GM12878 (cell line): ENCODE results near the gene AREG. TPM values are rescaled to one million over a fixed set of nuclear protein-coding genes. Genes with fewer than 3 reads are reported as not detected.

Experiments used
- ATAC-seq: fragments of 200-7000 bp; cut with Tn5 transposase; 3 replicates; pipeline ENCODE4 v1.9.1; 2020; ENCODE audit warnings: mild to moderate bottlenecking, moderate library complexity
- BruUV-seq: library from RNA; stranded (reverse); fragments of 400-500 nt; replicated peaks from 2 replicates; lab custom pipeline; 2021; lab: Mats Ljungman, UMichigan
- CTCF ChIA-PET: fragments of 300-600 bp; sonication (Branson Sonifier 250); formaldehyde crosslinking; extraction: SDS; loops from one replicate; lab custom pipeline; 2021; ENCODE audit warnings: inconsistent platforms; lab: Yijun Ruan, JAX
- POLR2A ChIA-PET: fragments of 350-600 bp; formaldehyde crosslinking; extraction: SDS; loops from one replicate; lab custom pipeline; 2021; ENCODE audit warnings: inconsistent platforms; lab: Charles Lee
- RAD21 ChIA-PET: fragments of 300-600 bp; sonication (Branson Sonifier 250); formaldehyde crosslinking; loops from one replicate; lab custom pipeline; 2023; ENCODE audit warnings: antibody characterized with exemption; ENCODE audit not compliant: unreplicated experiment; lab: Charles Lee
- SMC1A ChIA-PET: fragments of 300-600 bp; sonication (Branson Sonifier 250); formaldehyde crosslinking; loops from one replicate; lab custom pipeline; 2023; ENCODE audit not compliant: unreplicated experiment, uncharacterized antibody; lab: Charles Lee
- DNase-seq: peaks from one replicate; pipeline ENCODE4 v3.0.0-alpha.2; 2011; ENCODE audit warnings: low read depth, low spot score
- FAIRE-seq: peaks from 3 replicates; lab custom pipeline; 2011; peaks lifted over from hg19 to GRCh38; lab: Jason Lieb, UNC
- H2AFZ ChIP-seq: 2 replicates; pipeline ENCODE4 v1.6.0; 2011; ENCODE audit warnings: low read depth, low read length, control low read depth; ENCODE audit not compliant: control insufficient read depth
- H3K27ac ChIP-seq: 2 replicates; pipeline ENCODE4 v1.5.1; 2011; ENCODE audit warnings: control low read depth; ENCODE audit not compliant: control insufficient read depth, insufficient read depth
- H3K27me3 ChIP-seq, 2 experiments: replicated peaks in 1 of 2; 2 replicates each; pipeline versions ENCODE4 v1.6.0 to v1.6.1; 2011; ENCODE audit warnings: low read length in 1 of 2; ENCODE audit not compliant: control insufficient read depth in 2 of 2, insufficient read depth in 2 of 2
- H3K36me3 ChIP-seq, 2 experiments: 2 replicates each; pipeline ENCODE4 v1.5.1; 2011; ENCODE audit warnings: low read length in 1 of 2; ENCODE audit not compliant: control insufficient read depth in 2 of 2, insufficient read depth in 2 of 2
- H3K4me1 ChIP-seq: 2 replicates; pipeline ENCODE4 v1.6.1; 2011; ENCODE audit warnings: mild to moderate bottlenecking, low read length, moderate library complexity, mixed read lengths; ENCODE audit not compliant: control insufficient read depth, insufficient read depth
- H3K4me2 ChIP-seq: 2 replicates; pipeline ENCODE4 v1.6.0; 2011; ENCODE audit warnings: control low read depth; ENCODE audit not compliant: control insufficient read depth, insufficient read depth
- H3K4me3 ChIP-seq: fragments of 200-600 bp; sonication (generic); 2 replicates; pipeline ENCODE4 v1.5.1; 2016
- H3K79me2 ChIP-seq: 2 replicates; pipeline ENCODE4 v1.6.0; 2011; ENCODE audit warnings: low read length; ENCODE audit not compliant: control insufficient read depth, insufficient read depth
- H3K9ac ChIP-seq: 2 replicates; pipeline ENCODE4 v1.8.0; 2011; ENCODE audit warnings: low read length, control low read depth, mixed read lengths; ENCODE audit not compliant: control insufficient read depth, insufficient read depth
- H3K9me3 ChIP-seq: replicated peaks from 3 replicates; pipeline ENCODE4 v1.5.1; 2011; ENCODE audit warnings: mild to moderate bottlenecking, low read length; ENCODE audit not compliant: control insufficient read depth, insufficient read depth
- H4K20me1 ChIP-seq: 2 replicates; pipeline ENCODE4 v1.6.0; 2011; ENCODE audit not compliant: control insufficient read depth, insufficient read depth
- IKZF2 ChIP-seq, 2 experiments: fragments of 450-650 bp; IDR thresholded peaks; 2 replicates each; pipeline ENCODE4 v1.6.1; 2017; ENCODE audit warnings: mild to moderate bottlenecking in 2 of 2, moderate library complexity in 2 of 2
- MTA3 ChIP-seq: IDR thresholded peaks from 2 replicates; pipeline ENCODE4 v1.6.1; 2012; ENCODE audit warnings: low read length, inconsistent platforms, borderline replicate concordance
- MXI1 ChIP-seq: fragments of 150-350 bp; IDR thresholded peaks from 2 replicates; pipeline ENCODE4 v1.6.1; 2011; ENCODE audit warnings: low read depth, mild to moderate bottlenecking, inconsistent platforms, low read length, improper control_type of control experiment
- POLR2AphosphoS2 ChIP-seq: IDR thresholded peaks from 2 replicates; pipeline ENCODE4 v1.6.1; 2011; ENCODE audit warnings: low read depth, mild to moderate bottlenecking, low read length, improper control_type of control experiment, moderate library complexity
- RAD21 ChIP-seq: IDR thresholded peaks from 2 replicates; pipeline ENCODE4 v1.6.1; 2011; ENCODE audit warnings: mild to moderate bottlenecking, low read depth, low read length, moderate library complexity; ENCODE audit not compliant: insufficient read depth
- WGBS: methylation state at CpG from one replicate; pipeline ENCODE4 v1.1.6; 2016; ENCODE audit warnings: low lambda C conversion rate; ENCODE audit not compliant: insufficient replicate concordance, insufficient coverage; ENCODE audit errors: missing lambda C conversion rate; 5-methylcytosine and 5-hydroxymethylcytosine counted together
- in situ Hi-C: fragments of 300-500 bp; cut with MboI; formaldehyde crosslinking; loops from 9 replicates; pipeline ENCODE4 v1.14.3; 2018; ENCODE audit warnings: mixed read lengths
- intact Hi-C: fragments of 100-400 bp; cut with micrococcal nuclease; formaldehyde crosslinking; loops from one replicate; pipeline ENCODE4 v1.14.2; 2022; ENCODE audit not compliant: unreplicated experiment
- polyA plus RNA-seq, 11 experiments: library from polyadenylated mRNA; depleted of rRNA in 4 of 11; unstranded in 6 of 11; stranded (reverse) in 5 of 11; fragments of >200 nt; fragmentation: Nextera tagmentation in 4 of 11; fragmentation: Illumina TruSeq in 1 of 11; extraction: Ambion mirVana in 4 of 11; extraction: Trizol in 1 of 11; gene quantifications; 1 replicate in 1 of 11; 2 replicates in 10 of 11; pipeline versions ENCODE4 v1.2.1 to v1.2.3, GENCODE V29; 2011 to 2016; ENCODE audit warnings: inconsistent platforms in 2 of 11, missing spikeins in 2 of 11, low read depth in 1 of 11
- total RNA-seq, 4 experiments: library from RNA; depleted of rRNA in 3 of 4; stranded (reverse); fragments of >200 nt in 3 of 4; fragmentation: Illumina TruSeq in 1 of 4; extraction: Trizol in 1 of 4; gene quantifications; 2 replicates each; pipeline versions ENCODE4 v1.2.1 to v1.2.3, GENCODE V29; 2013 to 2021
- TF ChIP-seq, protein P1 (sequence below): fragments of 150-350 bp; IDR thresholded peaks from 2 replicates; pipeline ENCODE4 v1.6.1; 2016; ENCODE audit warnings: low read depth, low read length
- TF ChIP-seq, protein P2 (sequence below): fragments of 450-650 bp; IDR thresholded peaks from 2 replicates; pipeline ENCODE4 v1.6.1; 2014; ENCODE audit warnings: mild to moderate bottlenecking
- TF ChIP-seq, protein P3 (sequence below): IDR thresholded peaks from 2 replicates; pipeline ENCODE4 v1.6.1; 2012; ENCODE audit warnings: mild to moderate bottlenecking, low read depth, low read length

AREG gene
- total and polyA plus RNA-seq, 10 of the 15 experiments (the other 5 are each of a cell fraction or from before 2014, with no cell fraction given), result 0.25 to 0.37 TPM; not detected in 8

DNA sequence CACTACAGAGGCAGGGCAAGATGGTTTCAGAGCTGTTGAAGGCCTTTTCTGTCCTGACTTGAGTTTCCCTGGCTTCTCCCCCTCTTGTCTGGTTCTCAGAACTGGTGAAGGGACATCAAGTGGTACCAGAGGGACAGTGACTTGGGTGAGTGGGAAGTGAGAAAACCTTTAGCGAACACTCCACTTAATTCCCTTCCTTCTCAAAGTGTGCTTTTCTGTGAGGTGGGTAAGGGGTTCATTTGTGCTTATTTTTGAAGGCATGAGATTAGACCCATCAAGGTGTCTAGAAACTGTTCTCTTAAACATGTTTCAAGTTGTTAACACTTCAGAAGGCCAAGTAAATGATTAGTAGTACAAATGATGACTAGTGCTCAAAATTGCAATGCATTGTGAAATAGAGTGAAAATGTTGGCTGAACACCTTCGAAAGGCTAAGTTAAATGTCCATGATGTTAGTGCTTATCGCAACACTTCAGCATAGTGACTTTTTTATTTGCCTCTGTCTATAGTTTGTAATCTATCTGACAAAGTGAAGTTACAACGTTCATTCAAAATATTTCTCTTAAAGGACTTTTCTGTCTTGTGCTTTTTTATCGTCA, 2.8 kb downstream of the AREG start (continued):
- TF ChIP-seq, protein P1, sequence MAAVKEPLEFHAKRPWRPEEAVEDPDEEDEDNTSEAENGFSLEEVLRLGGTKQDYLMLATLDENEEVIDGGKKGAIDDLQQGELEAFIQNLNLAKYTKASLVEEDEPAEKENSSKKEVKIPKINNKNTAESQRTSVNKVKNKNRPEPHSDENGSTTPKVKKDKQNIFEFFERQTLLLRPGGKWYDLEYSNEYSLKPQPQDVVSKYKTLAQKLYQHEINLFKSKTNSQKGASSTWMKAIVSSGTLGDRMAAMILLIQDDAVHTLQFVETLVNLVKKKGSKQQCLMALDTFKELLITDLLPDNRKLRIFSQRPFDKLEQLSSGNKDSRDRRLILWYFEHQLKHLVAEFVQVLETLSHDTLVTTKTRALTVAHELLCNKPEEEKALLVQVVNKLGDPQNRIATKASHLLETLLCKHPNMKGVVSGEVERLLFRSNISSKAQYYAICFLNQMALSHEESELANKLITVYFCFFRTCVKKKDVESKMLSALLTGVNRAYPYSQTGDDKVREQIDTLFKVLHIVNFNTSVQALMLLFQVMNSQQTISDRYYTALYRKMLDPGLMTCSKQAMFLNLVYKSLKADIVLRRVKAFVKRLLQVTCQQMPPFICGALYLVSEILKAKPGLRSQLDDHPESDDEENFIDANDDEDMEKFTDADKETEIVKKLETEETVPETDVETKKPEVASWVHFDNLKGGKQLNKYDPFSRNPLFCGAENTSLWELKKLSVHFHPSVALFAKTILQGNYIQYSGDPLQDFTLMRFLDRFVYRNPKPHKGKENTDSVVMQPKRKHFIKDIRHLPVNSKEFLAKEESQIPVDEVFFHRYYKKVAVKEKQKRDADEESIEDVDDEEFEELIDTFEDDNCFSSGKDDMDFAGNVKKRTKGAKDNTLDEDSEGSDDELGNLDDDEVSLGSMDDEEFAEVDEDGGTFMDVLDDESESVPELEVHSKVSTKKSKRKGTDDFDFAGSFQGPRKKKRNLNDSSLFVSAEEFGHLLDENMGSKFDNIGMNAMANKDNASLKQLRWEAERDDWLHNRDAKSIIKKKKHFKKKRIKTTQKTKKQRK, result no peak
- no peak for TF ChIP-seq POLR2AphosphoS2
- no peak for TF ChIP-seq RAD21
- no peak for TF ChIP-seq MTA3

DNA sequence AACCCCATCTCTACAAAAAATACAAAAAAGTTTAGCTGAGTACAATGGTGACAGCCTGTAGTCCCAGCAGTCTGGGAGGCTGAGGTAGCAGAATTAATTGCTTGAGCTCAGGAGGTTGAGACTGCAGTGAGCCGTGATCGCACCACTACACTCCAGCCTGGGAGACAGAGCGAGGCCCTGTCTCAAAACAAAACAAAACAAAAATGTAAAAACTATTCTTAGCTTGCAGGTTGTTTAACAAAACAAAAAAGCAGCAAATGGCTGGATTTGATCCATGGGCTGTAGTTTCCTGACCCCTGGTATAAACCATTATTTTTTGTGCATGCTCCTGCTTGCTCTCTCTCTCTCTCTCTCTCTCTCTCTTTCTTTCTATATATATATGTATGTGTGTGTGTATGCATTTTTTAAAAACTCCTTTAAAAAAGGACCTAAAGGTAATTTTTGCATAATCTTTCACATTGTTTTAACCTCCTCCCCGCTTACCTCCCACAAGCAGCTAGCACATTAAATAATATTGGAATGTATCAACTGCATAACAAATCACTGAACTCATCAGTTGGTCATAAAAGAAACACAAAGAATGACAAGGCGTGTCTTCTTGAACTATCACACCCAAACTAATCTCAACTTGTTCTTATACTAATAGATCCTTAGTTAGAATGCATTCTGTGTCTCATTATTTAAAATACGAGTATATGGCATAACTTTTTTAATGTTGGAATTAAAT, 4.8 kb downstream of the AREG start:
- intact Hi-C loops (loop anchor here (5.0 kb wide), 1 partner anchor 72 kb away; no protein-coding TSS in a partner anchor), in situ Hi-C loops (no loop called here)
- SMC1A ChIA-PET, result no interaction called here
- POLR2A ChIA-PET, result no interaction called here
- CTCF ChIA-PET, result no interaction called here
- Histone ChIP-seq H3K27me3 (peaks cover 0 to 1% of the 10 kb centered on the region in 2 experiments; a peak in 2 of 4 replicates), H3K27ac (no peak overlapping the region), H2AFZ (no peak overlapping the region), H3K4me3 (no peak overlapping the region), H3K9ac (no peak overlapping the region), H4K20me1 (no peaks in the 10 kb centered on the region), H3K79me2 (no peaks in the 10 kb centered on the region), H3K36me3 (no peaks in the 10 kb centered on the region), H3K4me1 (peaks cover 3% of the 10 kb centered on the region; the same call in 1 of the 2 replicates), H3K9me3 (no peaks in the 10 kb centered on the region), H3K4me2 (no peak overlapping the region)
- FAIRE-seq (no peak), DNase-seq (no peak), ATAC-seq (no peak)
- no TSS peak for BruUV-seq
- WGBS, result 19% methylated on average over 6 of the region's 6 CpGs
- RAD21 ChIA-PET, result no interaction called here
- TF ChIP-seq, protein P2, sequence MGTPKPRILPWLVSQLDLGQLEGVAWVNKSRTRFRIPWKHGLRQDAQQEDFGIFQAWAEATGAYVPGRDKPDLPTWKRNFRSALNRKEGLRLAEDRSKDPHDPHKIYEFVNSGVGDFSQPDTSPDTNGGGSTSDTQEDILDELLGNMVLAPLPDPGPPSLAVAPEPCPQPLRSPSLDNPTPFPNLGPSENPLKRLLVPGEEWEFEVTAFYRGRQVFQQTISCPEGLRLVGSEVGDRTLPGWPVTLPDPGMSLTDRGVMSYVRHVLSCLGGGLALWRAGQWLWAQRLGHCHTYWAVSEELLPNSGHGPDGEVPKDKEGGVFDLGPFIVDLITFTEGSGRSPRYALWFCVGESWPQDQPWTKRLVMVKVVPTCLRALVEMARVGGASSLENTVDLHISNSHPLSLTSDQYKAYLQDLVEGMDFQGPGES, result no peak
- TF ChIP-seq, protein P3, sequence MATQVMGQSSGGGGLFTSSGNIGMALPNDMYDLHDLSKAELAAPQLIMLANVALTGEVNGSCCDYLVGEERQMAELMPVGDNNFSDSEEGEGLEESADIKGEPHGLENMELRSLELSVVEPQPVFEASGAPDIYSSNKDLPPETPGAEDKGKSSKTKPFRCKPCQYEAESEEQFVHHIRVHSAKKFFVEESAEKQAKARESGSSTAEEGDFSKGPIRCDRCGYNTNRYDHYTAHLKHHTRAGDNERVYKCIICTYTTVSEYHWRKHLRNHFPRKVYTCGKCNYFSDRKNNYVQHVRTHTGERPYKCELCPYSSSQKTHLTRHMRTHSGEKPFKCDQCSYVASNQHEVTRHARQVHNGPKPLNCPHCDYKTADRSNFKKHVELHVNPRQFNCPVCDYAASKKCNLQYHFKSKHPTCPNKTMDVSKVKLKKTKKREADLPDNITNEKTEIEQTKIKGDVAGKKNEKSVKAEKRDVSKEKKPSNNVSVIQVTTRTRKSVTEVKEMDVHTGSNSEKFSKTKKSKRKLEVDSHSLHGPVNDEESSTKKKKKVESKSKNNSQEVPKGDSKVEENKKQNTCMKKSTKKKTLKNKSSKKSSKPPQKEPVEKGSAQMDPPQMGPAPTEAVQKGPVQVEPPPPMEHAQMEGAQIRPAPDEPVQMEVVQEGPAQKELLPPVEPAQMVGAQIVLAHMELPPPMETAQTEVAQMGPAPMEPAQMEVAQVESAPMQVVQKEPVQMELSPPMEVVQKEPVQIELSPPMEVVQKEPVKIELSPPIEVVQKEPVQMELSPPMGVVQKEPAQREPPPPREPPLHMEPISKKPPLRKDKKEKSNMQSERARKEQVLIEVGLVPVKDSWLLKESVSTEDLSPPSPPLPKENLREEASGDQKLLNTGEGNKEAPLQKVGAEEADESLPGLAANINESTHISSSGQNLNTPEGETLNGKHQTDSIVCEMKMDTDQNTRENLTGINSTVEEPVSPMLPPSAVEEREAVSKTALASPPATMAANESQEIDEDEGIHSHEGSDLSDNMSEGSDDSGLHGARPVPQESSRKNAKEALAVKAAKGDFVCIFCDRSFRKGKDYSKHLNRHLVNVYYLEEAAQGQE, result no peak
- TF ChIP-seq, protein P1, result no peak
- TF ChIP-seq IKZF2 (IDR thresholded peaks at IDR 0.05) (no peak), MXI1 (no peak)
